RWPE2 (cell line): ENCODE measurements around the gene SMAD7.

Experiments used
- ATAC-seq: fragments of 200-7000 bp; cut with Tn5 transposase; 3 replicates; pipeline ENCODE4 v1.9.1; 2021; ENCODE audit warnings: low read depth
- DNase-seq: peaks from one replicate; pipeline ENCODE4 v3.0.0-alpha.2; 2020; ENCODE audit warnings: low spot score
- H3K27ac ChIP-seq: fragments of 450-650 bp; 2 replicates; pipeline ENCODE4 v1.5.1; 2017; ENCODE audit warnings: mild to moderate bottlenecking; ENCODE audit not compliant: poor library complexity, severe bottlenecking
- H3K27me3 ChIP-seq: fragments of 250-450 bp; sonication (Bioruptor Pico); 2 replicates; pipeline ENCODE4 v1.5.1; 2021; ENCODE audit warnings: mild to moderate bottlenecking, moderate library complexity; ENCODE audit not compliant: insufficient read depth, poor library complexity, severe bottlenecking
- H3K36me3 ChIP-seq: fragments of 250-450 bp; sonication (Bioruptor Pico); 2 replicates; pipeline ENCODE4 v1.5.1; 2020; ENCODE audit warnings: low read depth, mild to moderate bottlenecking, moderate library complexity
- H3K4me1 ChIP-seq: fragments of 250-450 bp; sonication (Bioruptor Pico); 2 replicates; pipeline ENCODE4 v1.5.1; 2021; ENCODE audit warnings: mild to moderate bottlenecking, moderate library complexity; ENCODE audit not compliant: insufficient read depth, poor library complexity, severe bottlenecking
- H3K4me3 ChIP-seq: fragments of 250-450 bp; sonication (Bioruptor Pico); 2 replicates; pipeline ENCODE4 v1.5.1; 2021; ENCODE audit warnings: mild to moderate bottlenecking, moderate library complexity; ENCODE audit not compliant: severe bottlenecking
- H3K9me3 ChIP-seq: fragments of 250-450 bp; sonication (Bioruptor Pico); 2 replicates; pipeline ENCODE4 v1.5.1; 2021; ENCODE audit warnings: mild to moderate bottlenecking, moderate library complexity; ENCODE audit not compliant: severe bottlenecking
- CTCF ChIP-seq: fragments of 450-650 bp; IDR thresholded peaks from one replicate; pipeline ENCODE4 v1.5.1; 2017; ENCODE audit warnings: mild to moderate bottlenecking, moderate library complexity; ENCODE audit not compliant: poor library complexity, severe bottlenecking

SMAD7 gene

GRCh38 chr18:48900469-48900868 lies 50.3 kb downstream of the SMAD7 start:
- no peak for DNase-seq
- no peak for ATAC-seq
- Histone ChIP-seq H3K27ac (no peak overlapping the region), H3K9me3 (no peaks in the 10 kb centered on the region), H3K27me3 (no peaks in the 10 kb centered on the region), H3K4me3 (no peak overlapping the region), H3K36me3 (no peaks in the 10 kb centered on the region), H3K4me1 (peaks cover 16% of the 10 kb centered on the region)
- no peak for TF ChIP-seq CTCF

GRCh38 chr18:48899558-48900174 lies 51.1 kb downstream of the SMAD7 start:
- no peak for TF ChIP-seq CTCF
- Histone ChIP-seq H3K4me3 (no peak overlapping the region), H3K9me3 (no peaks in the 10 kb centered on the region), H3K36me3 (no peaks in the 10 kb centered on the region), H3K27ac (no peak overlapping the region), H3K27me3 (no peaks in the 10 kb centered on the region), H3K4me1 (peaks cover 16% of the 10 kb centered on the region)
- DNase-seq: no peak
- ATAC-seq: no peak

GRCh38 chr18:48898521-48898920 lies 52.2 kb downstream of the SMAD7 start:
- Histone ChIP-seq H3K4me1 (peaks cover 13% of the 10 kb centered on the region), H3K27ac (no peak overlapping the region), H3K9me3 (no peaks in the 10 kb centered on the region), H3K4me3 (no peak overlapping the region), H3K36me3 (no peaks in the 10 kb centered on the region), H3K27me3 (no peaks in the 10 kb centered on the region)
- no peak for TF ChIP-seq CTCF
- ATAC-seq (no peak), DNase-seq (no peak)

GRCh38 chr18:48897531-48897930 lies 53.2 kb downstream of the SMAD7 start:
- DNase-seq: peak; percentile 29
- Histone ChIP-seq H3K27me3 (no peaks in the 10 kb centered on the region), H3K4me3 (no peak overlapping the region), H3K9me3 (no peaks in the 10 kb centered on the region), H3K27ac (peak overlapping the region; percentile 3), H3K4me1 (peaks cover 13% of the 10 kb centered on the region), H3K36me3 (no peaks in the 10 kb centered on the region)
- no peak for TF ChIP-seq CTCF
- no peak for ATAC-seq

- no peak for TF ChIP-seq CTCF
- peak overlapping the region; percentile 3 for H3K27ac ChIP-seq
- H3K4me1 ChIP-seq: peaks cover 10% of the 10 kb centered on the region
- H3K4me3 ChIP-seq: no peak overlapping the region
- peak; percentile 77 for ATAC-seq
- no peaks in the 10 kb centered on the region for H3K9me3 ChIP-seq
- DNase-seq: peak; percentile 69
- no peaks in the 10 kb centered on the region for H3K27me3 ChIP-seq
- H3K36me3 ChIP-seq: no peaks in the 10 kb centered on the region
These were observed 53.8 kb downstream of the SMAD7 start for GRCh38 chr18:48896875-48897511.
